WTC11 (cell line): Measurements from ENCODE around the gene PTPRN2. TPM values are rescaled to one million over a fixed set of nuclear protein-coding genes. Genes with fewer than 3 reads are reported as not detected.

Source experiments
- ATAC-seq: fragments of 200-7000 bp; cut with Tn5 transposase; 2 replicates; pipeline ENCODE4 v1.10.0; 2021; ENCODE audit warnings: mild to moderate bottlenecking, moderate library complexity
- CTCF ChIA-PET: fragments of 300-600 bp; sonication (Branson Sonifier 250); formaldehyde crosslinking; loops from one replicate; lab custom pipeline; 2021; ENCODE audit warnings: antibody characterized with exemption; lab: Charles Lee
- POLR2A ChIA-PET: fragments of 350-600 bp; sonication (Branson Sonifier 250); formaldehyde crosslinking; loops from one replicate; lab custom pipeline; 2021; ENCODE audit warnings: antibody characterized with exemption; lab: Charles Lee
- DNase-seq: peaks from one replicate; pipeline ENCODE4 v3.0.0; 2021; ENCODE audit warnings: low spot score
- H3K27ac Mint-ChIP-seq: 2 replicates; pipeline ENCODE4 v1.8.0; 2021; ENCODE audit warnings: mixed read lengths
- H3K27me3 Mint-ChIP-seq: 2 replicates; pipeline ENCODE4 v1.8.0; 2021; ENCODE audit warnings: low read depth, mild to moderate bottlenecking, moderate library complexity, mixed read lengths
- H3K36me3 Mint-ChIP-seq: 2 replicates; pipeline ENCODE4 v1.8.0; 2021; ENCODE audit warnings: mixed read lengths
- H3K4me1 Mint-ChIP-seq: 2 replicates; pipeline ENCODE4 v1.8.0; 2022; ENCODE audit warnings: mixed read lengths
- H3K4me3 Mint-ChIP-seq: 2 replicates; pipeline ENCODE4 v1.8.0; 2021; ENCODE audit warnings: mild to moderate bottlenecking, moderate library complexity, mixed read lengths
- H3K9me3 Mint-ChIP-seq: 2 replicates; pipeline ENCODE4 v1.8.0; 2021; ENCODE audit warnings: mixed read lengths
- CREB1 ChIP-seq: sonication (generic); formaldehyde crosslinking; IDR thresholded peaks from 2 replicates; pipeline ENCODE4 v1.8.0; 2023; ENCODE audit warnings: mild to moderate bottlenecking, missing genetic modification reagents
- CTCF ChIP-seq: fragments of 200-600 bp; IDR thresholded peaks from 2 replicates; pipeline ENCODE4 v1.8.0; 2022; ENCODE audit warnings: antibody characterized with exemption
- E2F4 ChIP-seq: sonication (generic); formaldehyde crosslinking; IDR thresholded peaks from 2 replicates; pipeline ENCODE4 v1.8.1; 2022; ENCODE audit warnings: low read depth, mild to moderate bottlenecking, moderate library complexity, missing genetic modification reagents, borderline replicate concordance
- E2F5 ChIP-seq: sonication (generic); formaldehyde crosslinking; IDR thresholded peaks from 2 replicates; pipeline ENCODE4 v1.8.1; 2022; ENCODE audit warnings: mild to moderate bottlenecking, moderate library complexity, missing genetic modification reagents
- ELF4 ChIP-seq: sonication (generic); formaldehyde crosslinking; IDR thresholded peaks from 2 replicates; pipeline ENCODE4 v1.8.1; 2022; ENCODE audit warnings: low read depth, mild to moderate bottlenecking, moderate library complexity, missing genetic modification reagents
- EMX1 ChIP-seq: fragments of 250-450 bp; sonication (Bioruptor Pico); IDR thresholded peaks from 2 replicates; pipeline ENCODE4 v1.8.0; 2021; ENCODE audit warnings: mild to moderate bottlenecking
- FOXJ3 ChIP-seq: sonication (generic); formaldehyde crosslinking; IDR thresholded peaks from 2 replicates; pipeline ENCODE4 v1.9.0; 2021; ENCODE audit warnings: missing genetic modification reagents, mild to moderate bottlenecking, borderline replicate concordance
- GRHL2 ChIP-seq: fragments of 250-450 bp; sonication (Bioruptor Pico); IDR thresholded peaks from 2 replicates; pipeline ENCODE4 v1.8.0; 2022; ENCODE audit warnings: mild to moderate bottlenecking, moderate library complexity; ENCODE audit not compliant: insufficient replicate concordance, severe bottlenecking
- HMGA2 ChIP-seq: fragments of 250-450 bp; sonication (Bioruptor Pico); IDR thresholded peaks from 2 replicates; pipeline ENCODE4 v1.4.0; 2021; ENCODE audit warnings: mild to moderate bottlenecking, moderate library complexity
- NR2C2 ChIP-seq: sonication (generic); formaldehyde crosslinking; IDR thresholded peaks from 2 replicates; pipeline ENCODE4 v1.8.0; 2022; ENCODE audit warnings: mild to moderate bottlenecking, missing genetic modification reagents
- NR3C1 ChIP-seq: sonication (generic); formaldehyde crosslinking; conservative IDR thresholded peaks from 2 replicates; pipeline ENCODE4 v1.8.1; 2023; ENCODE audit warnings: low read depth, mild to moderate bottlenecking, missing genetic modification reagents
- OVOL2 ChIP-seq: fragments of 250-450 bp; sonication (Bioruptor Pico); IDR thresholded peaks from 2 replicates; pipeline ENCODE4 v1.9.0; 2021; ENCODE audit warnings: mild to moderate bottlenecking, borderline replicate concordance
- PRDM15 ChIP-seq: sonication (generic); formaldehyde crosslinking; IDR thresholded peaks from 2 replicates; pipeline ENCODE4 v1.8.0; 2022; ENCODE audit warnings: missing genetic modification reagents
- TCF7 ChIP-seq: sonication (generic); formaldehyde crosslinking; IDR thresholded peaks from 2 replicates; pipeline ENCODE4 v1.8.0; 2022; ENCODE audit warnings: mild to moderate bottlenecking, low read depth, missing genetic modification reagents, moderate library complexity
- TEAD4 ChIP-seq: sonication (generic); formaldehyde crosslinking; IDR thresholded peaks from 2 replicates; pipeline ENCODE4 v1.8.0; 2022; ENCODE audit warnings: mild to moderate bottlenecking, missing genetic modification reagents
- ZNF121 ChIP-seq: sonication (generic); formaldehyde crosslinking; IDR thresholded peaks from 2 replicates; pipeline ENCODE4 v1.8.0; 2023; ENCODE audit warnings: missing genetic modification reagents
- ZNF138 ChIP-seq: sonication (generic); formaldehyde crosslinking; conservative IDR thresholded peaks from 2 replicates; pipeline ENCODE4 v1.8.1; 2022; ENCODE audit warnings: mild to moderate bottlenecking, moderate library complexity, missing genetic modification reagents
- ZNF232 ChIP-seq: sonication (generic); formaldehyde crosslinking; IDR thresholded peaks from 2 replicates; pipeline ENCODE4 v1.8.0; 2022; ENCODE audit warnings: mild to moderate bottlenecking, missing genetic modification reagents
- ZNF423 ChIP-seq: fragments of 250-450 bp; sonication (Bioruptor Pico); IDR thresholded peaks from 2 replicates; pipeline ENCODE4 v2.1.2; 2022; ENCODE audit warnings: mild to moderate bottlenecking, moderate library complexity
- ZNF671 ChIP-seq: fragments of 250-450 bp; sonication (Bioruptor Pico); IDR thresholded peaks from 2 replicates; pipeline ENCODE4 v1.8.0; 2021; ENCODE audit warnings: mild to moderate bottlenecking
- ZSCAN18 ChIP-seq: fragments of 250-450 bp; sonication (Bioruptor Pico); IDR thresholded peaks from 2 replicates; pipeline ENCODE4 v2.1.2; 2022; ENCODE audit warnings: mild to moderate bottlenecking, moderate library complexity
- total RNA-seq: library from RNA; stranded (reverse); gene quantifications from 3 replicates; pipeline ENCODE4 v1.2.3, GENCODE V29; 2021

The PTPRN2 gene
- total RNA-seq, 1 experiment from 2014 or later = 4.7 TPM

- TF ChIP-seq E2F5 (CRISPR knock-in tag) = no peak
- TF ChIP-seq HMGA2 (CRISPR knock-in tag) = no peak
- TF ChIP-seq E2F4 (CRISPR knock-in tag) = no peak
- TF ChIP-seq ZNF121 (CRISPR knock-in tag) = no peak
- TF ChIP-seq EMX1 (CRISPR knock-in tag) = no peak
- TF ChIP-seq NR2C2 = no peak
- TF ChIP-seq PRDM15 = no peak
- no peak for TF ChIP-seq ELF4 (CRISPR knock-in tag)
- no peak for TF ChIP-seq OVOL2
Measured at GRCh38 chr7:157612664-157613561, 974.7 kb downstream of the PTPRN2 start (continued).

GRCh38 chr7:157612009-157612663, 975.5 kb downstream of the PTPRN2 start:
- Mint-ChIP-seq H3K27ac (no peak overlapping the region), H3K4me3 (peak overlapping the region; percentile 60), H3K36me3 (peaks cover 12% of the 10 kb centered on the region; the same call in 1 of the 2 replicates), H3K27me3 (peaks cover 77% of the 10 kb centered on the region), H3K4me1 (no peaks in the 10 kb centered on the region), H3K9me3 (peaks cover 11% of the 10 kb centered on the region)
- TF ChIP-seq ZNF423 (CRISPR knock-in tag) = no peak
- TF ChIP-seq NR3C1 (CRISPR knock-in tag) = no peak
- TF ChIP-seq CTCF = no peak
- TF ChIP-seq TCF7 (CRISPR knock-in tag) = no peak
- TF ChIP-seq TEAD4 (CRISPR knock-in tag) = no peak
- no peak for TF ChIP-seq CREB1
- no peak; the same call in 1 of the 2 replicates for ATAC-seq
- no peak for DNase-seq
- CTCF ChIA-PET = interaction anchor here (0.8 kb wide), 1 partner anchor 79 kb away, joined by 4 read pairs; no protein-coding TSS in a partner anchor
- POLR2A ChIA-PET = no interaction called here

GRCh38 chr7:157611341-157611740, 976.3 kb downstream of the PTPRN2 start:
- ChIA-PET POLR2A (no interaction called here), CTCF (interaction anchor here (1.2 kb wide), 1 partner anchor 137 kb away, joined by 3 read pairs; no protein-coding TSS in a partner anchor)
- Mint-ChIP-seq H3K27me3 (peaks cover 83% of the 10 kb centered on the region), H3K4me3 (no peak overlapping the region), H3K9me3 (peaks cover 15% of the 10 kb centered on the region), H3K4me1 (no peaks in the 10 kb centered on the region), H3K27ac (no peak overlapping the region), H3K36me3 (peaks cover 17% of the 10 kb centered on the region)
- DNase-seq (peak; percentile 5), ATAC-seq (no peak)
- TF ChIP-seq ZNF138 (CRISPR knock-in tag) (no peak), GRHL2 (CRISPR knock-in tag) (no peak), ZNF671 (no peak), CTCF (no peak), FOXJ3 (CRISPR knock-in tag) (no peak), TCF7 (CRISPR knock-in tag) (no peak), ZSCAN18 (CRISPR knock-in tag) (no peak), ZNF232 (CRISPR knock-in tag) (no peak)
